ENCODE data around the gene SCYGR6.
"Not testable (repeated sequence)": the region's sequence is repeated elsewhere in the genome, so short reads cannot be mapped to it uniquely, and the experiment has no call there.

The SCYGR6 gene

GRCh38 chr2:227724394-227725039 is at the start of gene SCYGR6:
SCYGR6 (minus strand) TSS chr2:227724757; CDS start chr2:227724757, 0 bp downstream.
- no peak for DNase-seq (ENCODE audit: low spot score)
- no peak for FAIRE-seq

GRCh38 chr2:227774011-227774624 is 49.6 kb upstream of the SCYGR6 start:
- no peak for FAIRE-seq
- DNase-seq (ENCODE audit: low spot score): no peak

- FAIRE-seq (no peak), DNase-seq (ENCODE audit: low spot score) (no peak)
Observed at GRCh38 chr2:227772932-227773331, 48.4 kb upstream of the SCYGR6 start.

GRCh38 chr2:227772197-227772661 is 47.7 kb upstream of the SCYGR6 start:
- no peak for FAIRE-seq
- DNase-seq (ENCODE audit: low spot score): no peak

GRCh38 chr2:227767830-227768229 is 43.3 kb upstream of the SCYGR6 start:
- no peak for DNase-seq (ENCODE audit: low spot score)
- FAIRE-seq: no peak

- DNase-seq (ENCODE audit: low spot score) (peak; percentile 84), FAIRE-seq (no peak)
Observed at GRCh38 chr2:227766373-227766883, 41.9 kb upstream of the SCYGR6 start.

- FAIRE-seq: no peak
- DNase-seq (ENCODE audit: low spot score): no peak
Observed at GRCh38 chr2:227765788-227766372, 41.3 kb upstream of the SCYGR6 start.

GRCh38 chr2:227761740-227762476 is 37.4 kb upstream of the SCYGR6 start:
- no peak for FAIRE-seq
- no peak for DNase-seq (ENCODE audit: low spot score)

GRCh38 chr2:227759411-227760118 is 35.0 kb upstream of the SCYGR6 start:
- no peak for DNase-seq (ENCODE audit: low spot score)
- no peak for FAIRE-seq

- DNase-seq (ENCODE audit: low spot score); FAIRE-seq: not testable (repeated sequence)
Observed at GRCh38 chr2:227756261-227756660, 31.7 kb upstream of the SCYGR6 start.

GRCh38 chr2:227748079-227748478 is 23.5 kb upstream of the SCYGR6 start:
- FAIRE-seq (no peak), DNase-seq (ENCODE audit: low spot score) (no peak)

- no peak for FAIRE-seq
- DNase-seq (ENCODE audit: low spot score): no peak
Observed at GRCh38 chr2:227745594-227745993, 21.0 kb upstream of the SCYGR6 start, which contains the start of gene SCYGR8. SCYGR8 (plus strand) TSS chr2:227745894; CDS start chr2:227745894, 0 bp downstream.

- not testable (repeated sequence) for DNase-seq (ENCODE audit: low spot score); FAIRE-seq
Observed at GRCh38 chr2:227740705-227741104, 16.1 kb upstream of the SCYGR6 start.

GRCh38 chr2:227739351-227739750 is 14.8 kb upstream of the SCYGR6 start:
- no peak for DNase-seq (ENCODE audit: low spot score)
- FAIRE-seq: no peak

- FAIRE-seq: no peak
Observed at GRCh38 chr2:227728035-227728434, 3.5 kb upstream of the SCYGR6 start, which contains the start of gene SCYGR7. SCYGR7 (plus strand) TSS chr2:227728335; CDS start chr2:227728335, 0 bp downstream.

GRCh38 chr2:227722821-227723220 is 1.7 kb downstream of the SCYGR6 start:
- not testable (repeated sequence) for DNase-seq (ENCODE audit: low spot score); FAIRE-seq

More at GRCh38 chr2:227728035-227728434, 3.5 kb upstream of the SCYGR6 start, which contains the start of gene SCYGR7:
- DNase-seq (ENCODE audit: low spot score): no peak

- no peak for DNase-seq (ENCODE audit: low spot score)
- no peak for FAIRE-seq
Observed at GRCh38 chr2:227720680-227721079, 3.9 kb downstream of the SCYGR6 start.

- DNase-seq (ENCODE audit: low spot score) (no peak), FAIRE-seq (no peak)
Observed at GRCh38 chr2:227719641-227720040, 4.9 kb downstream of the SCYGR6 start.

- FAIRE-seq (no peak), DNase-seq (ENCODE audit: low spot score) (no peak)
Observed at GRCh38 chr2:227717687-227718567, 6.6 kb downstream of the SCYGR6 start, which contains the start of gene SLC19A3. SLC19A3 (minus strand) TSS chr2:227718028; CDS start chr2:227702318, 15,710 bp downstream.

All from urothelium cell line (cell line).